Mesenchymal stem cell (in vitro differentiated cells and primary cell): ENCODE measurements around the gene ZACN.
"Not testable (repeated sequence)": the region's sequence is repeated elsewhere in the genome, so short reads cannot be mapped to it uniquely, and the experiment has no call there.

Experiments used
- DNase-seq: peaks from one replicate; pipeline ENCODE4 v3.0.0-alpha.2; 2013
- H2AFZ ChIP-seq: one replicate; pipeline ENCODE4 v1.6.1; 2013; ENCODE audit warnings: low read depth, mild to moderate bottlenecking, control low read depth, inconsistent platforms, low read length, moderate library complexity
- H2AK5ac ChIP-seq: 2 replicates; pipeline ENCODE4 v1.6.1; 2013; ENCODE audit warnings: low read length, moderate library complexity, mild to moderate bottlenecking, inconsistent platforms; ENCODE audit not compliant: severe bottlenecking
- H2BK120ac ChIP-seq: one replicate; pipeline ENCODE4 v1.6.1; 2013; ENCODE audit warnings: low read depth, mild to moderate bottlenecking, inconsistent platforms, low read length, moderate library complexity
- H2BK12ac ChIP-seq, 2 experiments: one replicate each; pipeline ENCODE4 v1.6.1; 2013; ENCODE audit warnings: inconsistent platforms in 2 of 2, low read length in 2 of 2, mild to moderate bottlenecking in 2 of 2, moderate library complexity in 2 of 2, control low read depth in 1 of 2
- H2BK15ac ChIP-seq: one replicate; pipeline ENCODE4 v1.6.1; 2013; ENCODE audit warnings: mild to moderate bottlenecking, low read depth, inconsistent platforms; ENCODE audit not compliant: poor library complexity, severe bottlenecking
- H2BK5ac ChIP-seq: 2 replicates; pipeline ENCODE4 v1.6.1; 2013; ENCODE audit warnings: low read depth, mild to moderate bottlenecking, low read length, control low read depth, inconsistent platforms; ENCODE audit not compliant: poor library complexity, severe bottlenecking
- H3K14ac ChIP-seq, 2 experiments: one replicate each; pipeline ENCODE4 v1.6.1; 2013; ENCODE audit warnings: inconsistent platforms in 2 of 2, low read length in 2 of 2, control low read depth in 1 of 2, mild to moderate bottlenecking in 1 of 2, moderate library complexity in 1 of 2
- H3K18ac ChIP-seq, 2 experiments: one replicate each; pipeline ENCODE4 v1.6.1; 2013; ENCODE audit warnings: inconsistent platforms in 2 of 2, low read length in 2 of 2, control low read depth in 1 of 2, low read depth in 1 of 2, mild to moderate bottlenecking in 1 of 2
- H3K23ac ChIP-seq, 2 experiments: one replicate each; pipeline ENCODE4 v1.6.1; 2013; ENCODE audit warnings: inconsistent platforms in 2 of 2, low read length in 2 of 2, mild to moderate bottlenecking in 2 of 2, moderate library complexity in 2 of 2, control low read depth in 1 of 2
- H3K27ac ChIP-seq: 2 replicates; pipeline ENCODE4 v1.5.1; 2013; ENCODE audit warnings: mild to moderate bottlenecking, moderate library complexity, low read length, control low read depth, inconsistent platforms; ENCODE audit not compliant: poor library complexity, severe bottlenecking
- H3K27me3 ChIP-seq, 2 experiments: 2 replicates each; pipeline versions ENCODE4 v1.6.1 to v1.7.0; 2013; ENCODE audit warnings: low read length in 2 of 2, mild to moderate bottlenecking in 2 of 2, moderate library complexity in 2 of 2, control low read depth in 1 of 2, inconsistent platforms in 1 of 2; ENCODE audit not compliant: control insufficient read depth in 1 of 2, insufficient read depth in 1 of 2
- H3K36me3 ChIP-seq, 2 experiments: 2 replicates each; pipeline versions ENCODE4 v1.6.1 to v1.7.0; 2013; ENCODE audit warnings: low read length in 2 of 2, control low read depth in 1 of 2, inconsistent platforms in 1 of 2, low read depth in 1 of 2, mild to moderate bottlenecking in 1 of 2; ENCODE audit not compliant: insufficient read depth in 2 of 2, control insufficient read depth in 1 of 2
- H3K4ac ChIP-seq, 2 experiments: one replicate each; pipeline ENCODE4 v1.6.1; 2013; ENCODE audit warnings: inconsistent platforms in 2 of 2, low read length in 2 of 2, mild to moderate bottlenecking in 2 of 2, moderate library complexity in 2 of 2, control low read depth in 1 of 2, low read depth in 1 of 2
- H3K4me1 ChIP-seq: 2 replicates; pipeline ENCODE4 v1.6.1; 2013; ENCODE audit warnings: low read depth, low read length, control low read depth; ENCODE audit not compliant: control insufficient read depth, insufficient read depth
- H3K4me2 ChIP-seq: 2 replicates; pipeline ENCODE4 v1.6.1; 2013; ENCODE audit warnings: low read length, mild to moderate bottlenecking, inconsistent platforms; ENCODE audit not compliant: poor library complexity, severe bottlenecking
- H3K4me3 ChIP-seq, 2 experiments: 2 replicates each; pipeline versions ENCODE4 v1.5.1 to v1.7.0; 2013; ENCODE audit warnings: low read length in 2 of 2, mild to moderate bottlenecking in 2 of 2, control low read depth in 1 of 2, low read depth in 1 of 2; ENCODE audit not compliant: insufficient read depth in 1 of 2
- H3K79me1 ChIP-seq: replicated peaks from 2 replicates; pipeline ENCODE4 v1.6.1; 2013; ENCODE audit warnings: mild to moderate bottlenecking, control low read depth, low read length, inconsistent platforms; ENCODE audit not compliant: poor library complexity, severe bottlenecking
- H3K9ac ChIP-seq: 2 replicates; pipeline ENCODE4 v1.7.0; 2013; ENCODE audit warnings: mild to moderate bottlenecking, low read length, moderate library complexity
- H3K9me3 ChIP-seq: 2 replicates; pipeline ENCODE4 v1.7.0; 2013; ENCODE audit warnings: mild to moderate bottlenecking, low read length; ENCODE audit not compliant: control insufficient read depth
- H4K8ac ChIP-seq: one replicate; pipeline ENCODE4 v1.6.1; 2013; ENCODE audit warnings: inconsistent platforms, mild to moderate bottlenecking, low read length, moderate library complexity
- H4K91ac ChIP-seq: one replicate; pipeline ENCODE4 v1.6.1; 2013; ENCODE audit warnings: mild to moderate bottlenecking, low read length, inconsistent platforms
- WGBS: methylation state at CpG from one replicate; pipeline ENCODE4 v1.1.7; 2013; ENCODE audit warnings: mixed read lengths; 5-methylcytosine and 5-hydroxymethylcytosine counted together

ZACN gene

GRCh38 chr17:76056882-76057281 is 22.1 kb upstream of the ZACN start:
- H4K91ac ChIP-seq, result no peak overlapping the region
- no peak overlapping the region for H3K9ac ChIP-seq
- H2AFZ ChIP-seq, result no peak overlapping the region
- H3K27ac ChIP-seq, result no peak overlapping the region
- peaks cover 3% of the 10 kb centered on the region for H3K9me3 ChIP-seq
- H3K79me1 ChIP-seq, result peaks cover 19% of the 10 kb centered on the region
- peaks cover 8% of the 10 kb centered on the region for H3K4me1 ChIP-seq
- no peak overlapping the region for H3K4me2 ChIP-seq
- H3K23ac ChIP-seq, result no peak overlapping the region
- H2BK15ac ChIP-seq, result no peak overlapping the region
- H3K4me3 ChIP-seq, result no peak overlapping the region
- H3K4ac ChIP-seq, result no peak overlapping the region
- WGBS, result 99% methylated on average over 3 of the region's 3 CpGs
- peaks cover 62 to 88% of the 10 kb centered on the region in 2 experiments for H3K36me3 ChIP-seq
- H3K18ac ChIP-seq, result no peak overlapping the region
- H3K14ac ChIP-seq, result no peak overlapping the region
- H2BK5ac ChIP-seq, result no peak overlapping the region
- no peak overlapping the region for H2BK12ac ChIP-seq
- H4K8ac ChIP-seq, result no peak overlapping the region
- DNase-seq, result no peak
- H2AK5ac ChIP-seq, result no peak overlapping the region
- no peak overlapping the region for H2BK120ac ChIP-seq
- H3K27me3 ChIP-seq, result no peaks in the 10 kb centered on the region

GRCh38 chr17:76058264-76058663 is 20.7 kb upstream of the ZACN start:
- not testable (repeated sequence) for H3K9me3 ChIP-seq, H4K91ac ChIP-seq, H4K8ac ChIP-seq, H2BK120ac ChIP-seq, H2AK5ac ChIP-seq, H3K27ac ChIP-seq, H3K4ac ChIP-seq, H3K9ac ChIP-seq, H2BK15ac ChIP-seq, H2BK12ac ChIP-seq, H3K4me2 ChIP-seq, H2BK5ac ChIP-seq, H3K14ac ChIP-seq, H2AFZ ChIP-seq, H3K18ac ChIP-seq, DNase-seq, H3K4me1 ChIP-seq, H3K4me3 ChIP-seq, H3K23ac ChIP-seq, H3K27me3 ChIP-seq
- H3K79me1 ChIP-seq, result peaks cover 20% of the 10 kb centered on the region
- peaks cover 63 to 88% of the 10 kb centered on the region in 2 experiments for H3K36me3 ChIP-seq
- WGBS, result 97% methylated on average over 5 of the region's 6 CpGs

GRCh38 chr17:76063875-76064546 is 15.0 kb upstream of the ZACN start:
- H2AFZ ChIP-seq, result no peak overlapping the region
- H2BK5ac ChIP-seq, result no peak overlapping the region
- H3K27me3 ChIP-seq, result no peaks in the 10 kb centered on the region
- H3K4me3 ChIP-seq, result no peak overlapping the region
- H2BK15ac ChIP-seq, result no peak overlapping the region
- H3K18ac ChIP-seq, result no peak overlapping the region
- H4K8ac ChIP-seq, result no peak overlapping the region
- H4K91ac ChIP-seq, result no peak overlapping the region
- 98% methylated on average over 15 of the region's 15 CpGs for WGBS
- H3K79me1 ChIP-seq, result peaks cover 34% of the 10 kb centered on the region
- DNase-seq, result no peak
- no peak overlapping the region for H2BK120ac ChIP-seq
- H3K27ac ChIP-seq, result no peak overlapping the region
- no peak overlapping the region for H3K14ac ChIP-seq
- H3K23ac ChIP-seq, result no peak overlapping the region
- H3K4ac ChIP-seq, result no peak overlapping the region
- H3K9me3 ChIP-seq, result no peaks in the 10 kb centered on the region
- H3K4me2 ChIP-seq, result no peak overlapping the region
- H3K36me3 ChIP-seq, result peaks cover 65 to 87% of the 10 kb centered on the region in 2 experiments
- no peaks in the 10 kb centered on the region for H3K4me1 ChIP-seq
- no peak overlapping the region for H3K9ac ChIP-seq
- no peak overlapping the region for H2BK12ac ChIP-seq
- H2AK5ac ChIP-seq, result no peak overlapping the region

- no peak for DNase-seq
- 95% methylated on average over 4 of the region's 4 CpGs for WGBS
- H4K8ac ChIP-seq, result no peak overlapping the region
- H2BK12ac ChIP-seq, result no peak overlapping the region
- no peak overlapping the region for H4K91ac ChIP-seq
- peaks cover 29% of the 10 kb centered on the region for H3K79me1 ChIP-seq
- no peak overlapping the region for H2BK120ac ChIP-seq
- no peak overlapping the region for H3K27ac ChIP-seq
- peaks cover 58 to 73% of the 10 kb centered on the region in 2 experiments for H3K36me3 ChIP-seq
- no peak overlapping the region for H3K4me3 ChIP-seq
- no peak overlapping the region for H3K4ac ChIP-seq
- H3K23ac ChIP-seq, result no peak overlapping the region
- H3K27me3 ChIP-seq, result no peaks in the 10 kb centered on the region
- no peak overlapping the region for H3K18ac ChIP-seq
- H2BK5ac ChIP-seq, result no peak overlapping the region
- H2BK15ac ChIP-seq, result no peak overlapping the region
- H3K9ac ChIP-seq, result no peak overlapping the region
- H3K4me1 ChIP-seq, result peaks cover 2% of the 10 kb centered on the region
- no peaks in the 10 kb centered on the region for H3K9me3 ChIP-seq
- no peak overlapping the region for H3K4me2 ChIP-seq
- no peak overlapping the region for H2AFZ ChIP-seq
- H3K14ac ChIP-seq, result no peak overlapping the region
- no peak overlapping the region for H2AK5ac ChIP-seq
These were observed 13.2 kb upstream of the ZACN start for GRCh38 chr17:76065775-76066174.
